EL (cell line): ENCODE measurements around the gene C9orf153.
"Not testable (repeated sequence)": the region's sequence is repeated elsewhere in the genome, so short reads cannot be mapped to it uniquely, and the experiment has no call there.

Experiments used
- DNase-seq: peaks from one replicate; pipeline ENCODE4 v3.0.0-alpha.2; 2016

C9orf153 gene

DNA sequence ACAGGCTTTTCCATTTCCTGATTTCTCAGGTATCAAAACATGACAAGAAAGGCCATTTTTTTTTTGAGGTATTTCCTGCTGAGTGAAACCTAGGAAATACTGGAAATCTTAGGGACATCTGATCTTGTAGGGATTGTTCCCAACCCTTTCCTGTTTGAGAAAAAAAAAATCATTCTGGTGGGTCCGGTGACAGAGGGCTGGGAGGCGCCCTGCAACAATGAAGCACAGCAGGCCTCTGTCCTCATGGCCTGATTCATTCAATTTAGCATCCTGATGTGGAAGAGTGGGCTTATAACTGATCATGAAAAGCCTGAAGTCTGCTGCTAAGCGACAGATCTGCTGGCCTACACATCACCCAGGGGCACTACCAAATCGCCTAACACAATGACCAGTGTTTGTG, 3.0 kb upstream of the C9orf153 start:
- no peak for DNase-seq

DNA sequence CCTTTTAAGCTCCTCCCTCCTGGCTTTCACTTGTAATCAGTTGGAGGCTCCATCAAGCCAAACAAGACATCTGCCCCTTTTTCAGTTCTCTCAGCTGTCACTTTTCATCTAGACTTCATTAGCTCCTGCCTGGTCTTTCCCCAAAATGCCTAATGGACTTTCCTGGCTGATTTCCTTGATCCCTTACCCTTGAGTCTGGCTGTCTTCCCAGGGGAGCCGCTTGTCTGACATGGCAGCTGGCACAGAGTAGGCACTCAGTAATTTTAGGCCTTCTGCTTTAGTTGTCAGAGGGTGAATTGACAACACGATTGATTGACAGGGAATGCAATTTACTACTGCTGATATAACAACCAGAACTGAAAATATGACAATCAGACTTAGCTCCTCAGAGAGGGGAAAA, 2.1 kb downstream of the C9orf153 start:
- no peak for DNase-seq

DNA sequence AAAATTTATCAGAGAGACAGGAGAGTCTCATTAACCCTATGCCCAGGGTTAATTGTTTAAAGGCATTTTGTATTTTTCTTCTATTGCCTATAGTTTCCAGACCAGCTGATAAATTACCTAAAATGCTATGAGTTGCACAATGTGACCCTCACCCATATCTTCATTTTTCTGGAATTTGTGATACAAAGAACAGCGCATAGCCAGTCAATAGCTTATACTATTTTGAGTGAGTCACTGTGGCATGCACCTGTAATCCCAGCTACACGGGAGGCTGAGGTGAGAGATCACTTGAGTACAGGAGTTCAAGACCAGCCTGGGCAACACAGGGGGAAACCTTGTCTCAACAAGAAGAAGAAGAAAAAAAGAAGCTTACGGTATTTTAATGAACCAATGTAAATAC, 2.8 kb downstream of the C9orf153 start:
- no peak for DNase-seq

DNA sequence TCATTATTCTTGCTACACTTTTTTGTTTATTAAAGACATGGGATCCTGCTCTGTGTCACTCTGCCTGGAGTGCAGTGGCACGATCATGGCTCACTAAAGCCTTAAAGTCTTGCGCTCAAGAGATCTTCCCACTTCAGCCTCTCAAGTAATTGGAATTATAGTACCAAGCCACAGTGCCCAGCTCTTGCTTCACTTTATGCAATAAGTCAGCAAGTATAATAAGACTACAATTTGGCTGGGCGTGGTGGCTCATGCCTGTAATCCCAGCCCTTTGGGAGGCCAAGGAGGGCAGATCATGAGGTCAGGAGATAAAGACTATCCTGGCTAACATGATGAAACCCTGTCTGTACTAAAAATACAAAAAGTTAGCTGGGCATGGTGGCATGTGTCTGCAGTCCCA, 5.9 kb downstream of the C9orf153 start:
- no peak for DNase-seq

DNA sequence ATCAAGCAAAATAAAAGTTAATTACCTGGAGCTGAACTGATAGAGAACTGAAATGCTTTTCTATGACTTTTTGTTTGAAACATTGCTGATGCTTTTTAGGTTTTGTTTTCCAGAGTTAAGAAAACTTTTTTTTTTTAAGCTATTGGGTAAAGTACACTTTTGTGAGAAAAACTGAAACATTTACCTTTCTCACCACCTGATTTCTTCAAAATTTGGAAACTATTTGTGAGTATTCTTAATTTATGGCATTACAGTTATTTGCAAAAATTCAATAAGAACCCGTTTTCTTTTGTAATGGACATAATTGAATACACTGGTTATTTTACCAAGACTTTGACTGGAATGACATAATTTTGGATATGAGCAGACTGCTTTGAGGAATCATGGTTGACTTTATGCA, 6.6 kb downstream of the C9orf153 start:
- DNase-seq: no peak

DNA sequence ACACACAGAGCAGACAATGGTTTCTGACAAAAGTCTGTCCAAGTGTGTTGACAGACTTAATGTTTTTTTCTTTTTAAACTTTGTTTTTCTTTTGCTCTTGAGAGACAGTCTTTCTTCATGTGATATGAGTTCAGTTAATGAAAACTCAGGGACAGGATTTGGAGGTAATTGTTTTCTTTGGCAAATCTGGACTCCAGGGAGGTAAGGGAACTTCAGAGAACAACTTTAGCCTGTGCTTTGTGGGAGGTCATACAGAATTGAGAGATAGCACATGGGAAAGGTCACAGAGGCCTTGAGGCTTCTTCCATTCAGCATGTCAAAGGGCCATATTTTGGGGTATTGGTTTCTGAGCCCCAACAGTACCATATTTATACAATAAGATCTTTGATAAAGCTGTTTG, 9.3 kb downstream of the C9orf153 start:
- no peak for DNase-seq

DNA sequence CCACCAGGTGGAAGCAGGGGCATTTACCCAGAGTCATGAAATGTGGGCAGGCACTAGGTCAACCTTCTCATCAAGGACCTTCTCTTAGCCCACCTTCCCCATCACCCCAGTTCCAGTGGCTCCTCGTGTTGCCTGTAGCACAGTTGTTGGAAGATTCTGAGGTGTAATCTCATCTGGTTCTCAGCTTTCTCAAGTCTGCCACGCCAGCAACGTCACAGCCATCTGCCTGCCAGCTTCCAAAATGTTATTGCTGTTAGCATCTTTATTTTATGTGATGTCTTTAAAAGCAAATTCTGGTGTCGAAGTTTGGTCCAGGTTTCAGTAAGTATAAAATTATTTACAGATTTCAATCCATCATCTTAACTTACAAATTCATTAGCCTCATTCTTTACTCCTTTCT, 10.7 kb downstream of the C9orf153 start:
- no peak for DNase-seq

DNA sequence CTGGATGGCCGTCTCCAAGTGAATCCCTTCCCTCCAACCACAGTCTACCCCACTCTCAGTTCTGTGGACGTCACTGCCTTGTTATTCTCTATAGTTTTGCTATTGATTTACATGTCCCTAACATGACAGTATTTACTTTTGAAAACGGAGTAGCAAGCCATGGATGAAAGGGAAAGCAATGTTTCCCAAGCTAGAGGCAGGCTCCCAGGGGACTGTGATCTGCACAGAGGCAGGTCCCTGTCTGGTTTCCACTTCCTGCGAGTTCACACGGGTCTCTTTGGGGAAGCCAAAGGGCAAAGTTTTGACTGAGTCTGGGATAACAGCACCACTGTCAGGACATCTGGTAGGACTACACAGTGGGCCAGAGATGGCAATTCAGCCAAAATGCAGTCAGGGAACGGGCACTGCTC, 12.7 kb downstream of the C9orf153 start:
- DNase-seq: no peak

DNA sequence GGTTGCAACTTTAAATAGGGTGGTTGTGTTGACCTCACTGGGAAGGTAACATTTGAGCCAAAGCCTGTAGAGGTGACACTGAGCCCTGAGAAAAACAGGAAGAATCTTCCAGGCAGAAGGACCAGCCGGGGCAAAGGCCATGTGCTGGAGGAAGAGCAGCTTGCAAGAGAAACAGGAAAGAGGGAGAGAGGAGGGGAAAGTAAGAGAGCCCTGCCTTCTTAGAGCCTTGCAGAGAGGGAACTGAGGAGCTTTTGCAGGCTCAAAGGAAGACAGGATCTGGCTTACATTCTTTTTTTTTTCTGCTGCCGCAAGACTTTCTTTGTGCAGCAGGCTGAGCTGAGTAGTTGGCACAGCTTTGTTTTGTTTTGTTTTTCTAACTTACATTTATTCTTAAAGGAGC, 17.4 kb downstream of the C9orf153 start:
- no peak for DNase-seq

DNA sequence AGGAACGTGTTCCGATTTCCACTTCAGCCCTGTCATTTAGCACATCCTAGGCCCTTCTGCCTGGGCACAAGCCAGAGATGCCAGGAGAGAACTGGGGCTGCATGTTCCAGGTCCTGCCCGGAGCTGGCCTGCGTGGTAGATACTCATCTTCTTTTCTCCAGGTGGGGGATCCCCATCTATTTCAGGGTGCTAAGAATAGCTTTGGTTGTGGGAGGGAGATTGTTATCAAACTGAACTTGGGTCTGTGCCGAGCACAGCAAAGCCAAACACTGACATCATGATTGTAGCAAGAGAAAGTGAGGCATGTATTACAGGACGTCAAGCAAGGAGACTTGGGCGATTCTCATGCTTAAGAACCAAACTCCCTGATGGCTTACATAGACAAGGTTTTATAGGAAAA, 18.2 kb downstream of the C9orf153 start:
- DNase-seq: no peak

DNA sequence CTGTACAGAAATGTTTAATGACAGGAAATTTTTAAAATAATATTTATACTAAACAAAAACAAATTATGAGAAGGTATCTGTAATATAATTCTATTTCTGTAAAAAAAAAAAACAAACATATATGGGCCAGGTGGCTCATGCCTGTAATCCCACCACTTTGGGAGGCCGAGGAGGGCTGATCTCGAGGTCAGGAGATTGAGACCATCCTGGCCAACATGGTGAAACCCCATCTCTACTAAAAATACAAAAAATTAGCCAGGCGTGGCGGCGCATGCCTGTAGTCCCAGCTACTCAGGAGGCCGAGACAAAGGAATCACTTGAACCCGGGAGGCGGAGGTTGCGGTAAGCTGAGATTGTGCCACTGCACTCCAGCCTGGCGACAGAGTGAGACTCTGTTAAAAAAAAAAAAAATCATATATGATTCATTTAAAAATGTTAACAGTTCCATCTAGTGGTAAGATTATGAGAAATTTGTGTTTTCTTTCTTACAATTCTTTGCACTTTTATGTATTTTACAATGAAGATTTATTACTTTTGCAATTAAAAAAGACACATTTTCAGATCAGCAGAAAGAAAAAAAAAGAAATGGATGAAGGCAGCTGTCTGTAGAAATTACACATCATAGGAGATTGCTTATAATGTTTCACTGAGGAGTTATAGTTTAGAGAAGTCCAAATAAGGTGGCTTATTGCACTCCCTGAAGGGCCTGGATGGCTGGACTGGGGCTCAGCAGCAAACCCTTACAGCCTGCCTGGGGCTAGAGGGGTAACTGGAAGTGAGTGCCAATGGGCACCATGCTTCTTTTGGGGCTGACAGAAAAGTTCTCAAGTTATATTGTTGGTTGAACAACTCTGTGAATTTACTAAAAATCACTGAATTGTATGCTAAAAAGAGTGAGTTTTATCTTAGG, 20.3 kb downstream of the C9orf153 start:
- DNase-seq: no peak

DNA sequence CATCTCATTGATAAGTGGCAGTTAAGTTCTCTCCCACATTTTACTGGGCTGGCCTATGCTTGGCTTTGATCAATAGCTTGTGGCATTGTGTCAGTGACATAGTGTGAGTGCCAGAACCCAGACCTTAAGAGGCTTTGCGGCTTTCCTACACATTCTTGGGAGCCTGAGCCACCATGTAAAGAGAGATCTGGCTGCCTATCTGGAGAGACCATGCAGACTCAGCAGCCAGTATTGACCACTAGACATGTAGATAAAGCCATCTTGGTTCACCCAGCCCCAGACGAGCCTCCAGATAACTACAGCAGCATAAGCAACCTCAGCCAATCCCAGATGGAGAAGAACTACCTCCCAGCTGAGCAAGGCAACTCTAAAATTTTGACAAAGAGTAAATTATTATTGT, 28.6 kb downstream of the C9orf153 start:
- no peak for DNase-seq

DNA sequence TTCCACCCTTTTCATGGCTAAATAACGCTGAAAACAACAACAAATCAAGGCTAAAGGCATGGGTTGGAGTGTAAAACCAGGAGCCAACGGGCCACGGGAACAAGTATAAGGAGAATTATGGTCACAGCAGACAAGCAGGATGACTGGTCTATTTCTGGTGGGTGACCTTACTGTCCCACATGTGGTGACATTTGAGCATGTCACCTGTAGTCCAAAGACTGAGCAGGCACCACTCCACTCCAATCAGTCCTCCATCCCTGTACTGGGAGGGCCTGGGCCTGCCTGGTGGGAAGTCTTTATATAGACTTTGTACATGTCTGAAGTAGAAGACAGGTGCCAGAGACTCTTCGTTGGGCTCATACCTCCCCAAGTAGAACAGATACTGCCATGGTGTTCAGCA, 36.8 kb downstream of the C9orf153 start:
- DNase-seq: no peak

DNA sequence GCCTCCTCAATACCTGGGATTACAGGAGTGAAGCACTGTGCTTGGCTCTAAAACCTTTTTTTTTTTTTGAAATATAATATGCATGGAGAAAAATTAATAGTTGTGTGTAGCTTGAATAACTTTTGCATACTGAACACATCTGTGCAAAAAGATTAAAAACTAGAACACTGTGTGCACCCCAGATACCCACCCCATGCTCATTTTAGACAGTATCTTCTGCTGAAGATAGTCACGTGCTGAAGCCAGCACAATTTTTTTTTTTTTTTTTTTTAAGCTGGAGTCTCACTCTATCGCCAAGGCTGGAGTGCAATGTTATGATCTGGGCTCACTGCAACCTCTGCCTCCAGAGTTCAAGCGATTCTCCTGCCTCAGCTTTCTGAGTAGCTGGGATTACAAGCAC, 39.9 kb downstream of the C9orf153 start:
- DNase-seq: no peak

DNA sequence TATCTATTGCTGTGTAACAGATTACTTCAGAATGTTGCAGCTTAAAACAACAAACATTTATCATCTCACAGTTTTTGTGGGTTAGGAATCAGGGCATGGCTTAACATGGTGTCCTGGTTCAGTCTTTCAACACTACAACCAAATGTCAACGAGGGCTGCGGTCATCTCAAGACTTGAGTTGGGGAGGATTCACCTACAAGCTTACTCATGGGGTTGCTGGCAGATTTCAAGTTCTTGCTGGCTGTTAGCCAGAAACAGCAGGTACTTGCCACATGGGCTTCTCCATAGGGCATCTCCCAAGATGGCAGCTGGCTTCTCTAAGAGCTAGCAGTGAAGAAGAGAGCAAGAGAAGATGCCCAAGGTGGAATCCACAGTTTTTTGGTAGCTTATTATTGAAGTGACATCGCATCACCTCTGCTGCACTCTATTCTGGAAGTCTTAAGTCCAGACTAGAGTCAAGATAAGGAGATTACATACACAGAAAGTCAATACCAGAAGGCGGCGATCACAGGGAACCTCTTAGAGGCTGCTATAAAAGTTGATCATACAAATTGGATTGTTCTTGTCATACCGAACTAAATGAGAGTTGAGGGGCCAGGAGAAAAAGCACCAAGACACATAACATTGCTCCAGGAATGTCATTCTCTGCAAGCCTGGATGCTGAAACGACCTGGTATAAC, 42.2 kb downstream of the C9orf153 start:
- DNase-seq: no peak

DNA sequence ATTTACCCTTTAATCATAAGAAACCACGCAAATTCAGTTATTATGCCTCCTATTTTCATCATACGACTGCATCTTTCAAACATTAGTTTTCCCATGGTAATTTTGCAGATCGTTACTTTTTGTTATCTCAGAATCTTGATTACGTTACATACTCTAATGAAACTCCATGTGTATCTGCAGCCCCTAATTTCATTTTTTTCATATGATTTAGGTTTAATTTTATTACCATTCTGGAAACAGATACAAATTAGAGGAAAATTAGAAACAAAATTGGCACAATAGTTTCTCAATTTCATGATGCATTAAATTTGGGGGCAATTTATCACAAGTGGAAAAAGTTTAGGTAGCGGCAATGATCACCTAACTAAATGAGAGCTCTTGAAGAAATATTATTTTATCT, 52.3 kb downstream of the C9orf153 start:
- no peak for DNase-seq

DNA sequence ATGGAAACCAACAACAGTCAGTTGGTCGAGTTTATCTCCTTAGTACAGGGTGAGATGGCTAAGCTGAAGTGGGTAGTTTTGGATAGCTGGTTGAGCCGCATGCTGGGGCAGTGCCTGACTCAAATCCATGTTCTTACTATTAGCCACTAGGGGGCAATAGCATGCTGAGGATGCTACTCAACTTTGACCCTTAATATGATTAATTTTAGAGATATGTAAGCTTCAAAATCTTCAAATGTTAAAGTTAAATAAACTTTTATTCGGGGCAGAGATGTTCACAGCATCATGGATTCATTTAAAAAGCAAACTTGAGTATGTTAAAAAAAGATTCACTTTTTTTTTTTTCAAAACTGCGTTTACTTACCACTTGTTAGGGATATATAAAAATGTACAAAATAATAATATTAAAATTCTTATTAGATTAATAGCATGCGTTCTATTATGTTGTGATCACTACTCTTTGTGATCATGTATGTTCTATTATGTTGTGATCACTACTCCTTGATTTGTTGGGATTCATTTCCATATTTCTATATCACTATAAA, 57.0 kb downstream of the C9orf153 start:
- peak; percentile 63 for DNase-seq

DNA sequence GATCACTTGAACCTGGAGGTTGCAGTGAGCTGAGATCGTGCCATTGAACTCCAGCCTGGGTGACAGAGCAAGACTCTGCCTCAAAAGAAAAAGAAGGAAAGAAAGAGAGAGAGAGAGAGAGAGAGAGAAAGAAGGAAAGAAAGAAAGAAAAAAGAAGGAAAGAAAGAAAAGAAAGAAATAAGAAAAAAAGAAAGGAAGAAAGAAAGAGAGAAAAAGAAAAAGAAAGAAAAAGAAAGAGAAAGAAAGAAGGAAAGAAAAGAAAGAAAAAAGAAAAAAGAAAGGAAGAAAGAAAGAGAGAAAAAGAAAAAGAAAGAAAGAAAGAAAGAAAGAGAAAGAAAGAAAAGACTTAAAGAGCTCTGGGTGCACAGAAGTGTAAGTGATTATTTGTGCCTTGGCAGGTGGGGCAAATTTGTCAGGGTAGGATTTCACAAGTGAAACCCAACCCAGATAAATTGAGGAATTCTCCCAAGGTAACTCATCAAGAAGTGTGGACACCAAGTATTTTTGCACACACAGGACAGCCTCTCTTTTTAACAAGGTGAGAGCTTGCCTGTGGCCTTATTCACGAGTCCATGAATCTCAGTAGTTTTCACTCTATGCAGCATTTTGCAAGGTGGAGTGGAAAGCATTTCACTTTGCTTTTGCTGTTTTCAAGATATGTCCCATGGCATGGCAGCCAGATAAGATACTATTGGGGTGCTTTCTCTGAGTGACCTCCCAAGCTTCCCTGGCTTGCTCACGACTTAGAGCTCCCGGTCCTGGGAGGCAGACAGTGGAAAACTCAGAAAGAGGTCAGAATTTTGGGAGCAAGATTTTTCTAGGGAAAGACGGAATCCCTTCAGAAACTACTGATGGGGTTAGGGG, 57.8 kb downstream of the C9orf153 start:
- DNase-seq: no peak

DNA sequence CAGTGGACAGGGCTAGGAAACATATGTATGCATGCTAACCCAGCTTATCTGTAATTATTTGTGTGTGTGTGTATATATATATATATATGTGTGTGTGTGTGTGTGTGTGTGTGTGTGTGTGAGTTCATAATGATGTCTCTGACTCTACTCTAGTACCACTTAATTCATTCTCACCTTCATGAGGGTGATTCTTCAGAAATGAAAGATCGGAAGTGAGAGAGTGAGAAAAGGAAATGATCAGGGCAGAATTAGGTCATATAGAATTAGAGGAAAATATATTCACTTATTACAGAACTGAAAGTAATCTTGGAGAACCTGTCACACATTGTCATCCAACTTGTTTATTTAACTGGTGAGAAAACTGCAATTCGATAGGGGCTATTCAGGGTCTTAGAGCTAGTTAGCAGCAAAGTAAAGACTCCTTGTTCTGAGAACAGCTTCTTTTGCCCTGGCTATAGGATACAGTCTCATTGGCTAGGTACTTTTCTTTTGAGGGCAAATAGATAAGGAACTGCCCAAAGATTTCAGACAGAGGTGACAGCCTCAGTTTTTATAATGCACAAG, 58.8 kb downstream of the C9orf153 start:
- no peak for DNase-seq

DNA sequence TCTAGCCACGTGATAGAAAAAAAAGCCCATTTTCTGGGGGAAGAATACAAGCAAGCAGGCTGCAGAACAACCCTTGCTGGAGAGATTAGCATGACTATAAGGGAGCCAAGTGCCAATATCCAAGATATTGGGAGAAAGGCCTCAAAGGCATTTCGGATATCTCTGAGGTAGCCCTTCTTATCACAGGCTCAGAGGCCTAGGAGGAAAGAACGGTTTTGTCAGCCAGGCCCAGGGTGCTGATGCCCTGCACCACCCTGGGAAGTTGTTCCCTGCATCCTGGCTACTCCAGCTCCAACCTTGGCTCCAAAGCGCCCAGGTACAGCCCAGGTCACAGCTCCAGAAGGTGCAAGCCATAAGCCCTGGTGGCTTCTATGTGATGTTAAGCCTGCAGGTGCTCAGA, 66.4 kb downstream of the C9orf153 start:
- no peak for DNase-seq

DNA sequence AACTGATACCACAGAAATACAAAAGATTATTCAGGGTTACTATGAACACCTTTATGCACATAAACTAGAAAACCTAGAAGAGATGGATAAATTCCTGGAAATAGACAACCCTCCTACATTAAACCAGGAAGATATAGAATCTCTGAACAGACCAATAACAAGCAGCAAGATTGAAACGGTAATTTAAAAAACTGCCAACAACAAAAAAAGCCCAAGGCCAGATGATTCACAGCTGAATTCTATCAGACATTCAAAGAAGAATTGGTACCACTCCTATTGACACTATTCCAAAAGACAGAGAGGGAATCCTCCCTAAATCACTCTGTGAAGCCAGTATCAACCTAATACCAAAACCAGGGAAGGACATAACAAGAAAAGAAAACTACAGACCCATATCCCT, 68.8 kb downstream of the C9orf153 start:
- not testable (repeated sequence) for DNase-seq

DNA sequence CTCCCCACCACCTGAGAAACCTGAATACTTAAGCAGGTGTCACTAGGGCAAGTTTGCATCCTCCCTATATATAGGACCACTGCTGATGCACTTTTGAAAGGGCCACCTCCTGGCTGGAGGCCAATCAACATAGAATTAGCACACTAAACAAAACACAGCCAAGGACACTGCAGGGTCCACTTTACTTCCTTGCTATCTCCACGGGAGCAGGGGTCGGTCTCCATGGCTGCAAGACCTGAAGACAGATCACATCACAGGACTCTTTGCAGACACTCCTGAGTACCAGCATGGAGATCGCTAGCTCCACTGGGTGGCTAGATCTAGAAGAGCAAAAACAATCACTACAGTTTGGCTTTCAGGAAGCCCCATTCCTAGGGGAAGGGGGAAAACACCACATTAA, 72.3 kb downstream of the C9orf153 start:
- DNase-seq: no peak

DNA sequence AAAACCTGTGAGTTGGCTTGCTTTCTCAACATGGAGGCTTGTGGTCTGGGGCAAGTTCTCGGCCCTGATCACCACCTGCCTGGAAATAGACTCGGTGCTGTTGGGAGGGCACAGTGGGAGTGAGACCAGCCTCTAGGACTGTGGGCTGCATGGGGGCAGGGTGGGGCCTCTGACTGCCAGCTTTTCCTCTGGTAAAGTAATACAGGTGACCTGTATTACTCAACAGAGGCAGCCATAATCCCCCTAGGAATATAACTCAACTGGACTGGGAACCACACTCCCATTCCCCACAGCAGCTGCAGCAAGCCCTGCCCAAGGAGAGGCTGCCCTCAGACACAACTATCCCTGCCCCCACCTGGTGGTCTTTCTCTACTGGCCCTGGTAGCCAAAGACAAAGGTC, 72.8 kb downstream of the C9orf153 start:
- DNase-seq: no peak
